Natural killer cell (primary cell): ENCODE results near the gene ZPBP2. TPM values are rescaled to one million over a fixed set of nuclear protein-coding genes. Genes with fewer than 3 reads are reported as not detected.
"Not testable (repeated sequence)": the region's sequence is repeated elsewhere in the genome, so short reads cannot be mapped to it uniquely, and the experiment has no call there.

Source experiments
- ATAC-seq, 3 donors: fragments of 150-1000 bp in 2 of 3; fragments of 200-7000 bp in 1 of 3; cut with Tn5 transposase; 1 replicate in 1 of 3; 2 replicates in 2 of 3; pipeline ENCODE4 v1.10.0; 2021; ENCODE audit warnings: mild to moderate bottlenecking in 2 of 3, moderate library complexity in 2 of 3
- DNase-seq, 2 donors: peaks; one replicate each; pipeline versions ENCODE4 v3.0.0 to v3.0.0-alpha.2; 2013 to 2021; ENCODE audit warnings: mixed read lengths in 1 of 2
- H3K27ac ChIP-seq: one replicate; pipeline ENCODE4 v1.5.1; 2013; ENCODE audit warnings: mild to moderate bottlenecking, low read length
- H3K27me3 ChIP-seq: one replicate; pipeline ENCODE4 v1.6.1; 2013; ENCODE audit warnings: low read length; ENCODE audit not compliant: control insufficient read depth, insufficient read depth
- H3K36me3 ChIP-seq: one replicate; pipeline ENCODE4 v1.6.1; 2013; ENCODE audit warnings: low read length; ENCODE audit not compliant: control insufficient read depth, insufficient read depth
- H3K4me1 ChIP-seq: one replicate; pipeline ENCODE4 v1.6.1; 2013; ENCODE audit warnings: low read length; ENCODE audit not compliant: control insufficient read depth, insufficient read depth
- H3K4me3 ChIP-seq: one replicate; pipeline ENCODE4 v1.5.1; 2013; ENCODE audit warnings: low read length
- H3K9me3 ChIP-seq: one replicate; pipeline ENCODE4 v1.6.1; 2013; ENCODE audit warnings: low read length; ENCODE audit not compliant: control insufficient read depth, insufficient read depth
- H3K27ac Mint-ChIP-seq, 2 donors: one replicate each; pipeline ENCODE4 v1.8.0; 2022; ENCODE audit warnings: mild to moderate bottlenecking in 2 of 2, mixed read lengths in 2 of 2, moderate library complexity in 1 of 2
- H3K27me3 Mint-ChIP-seq, 2 donors: one replicate each; pipeline ENCODE4 v1.8.0; 2022; ENCODE audit warnings: low read depth in 2 of 2, mixed read lengths in 2 of 2
- H3K36me3 Mint-ChIP-seq: one replicate; pipeline ENCODE4 v1.8.0; 2022; ENCODE audit warnings: mixed read lengths
- H3K4me1 Mint-ChIP-seq, 2 donors: one replicate each; pipeline ENCODE4 v1.8.0; 2022; ENCODE audit warnings: mixed read lengths in 2 of 2
- H3K4me3 Mint-ChIP-seq: one replicate; pipeline ENCODE4 v1.8.0; 2022; ENCODE audit warnings: mild to moderate bottlenecking, moderate library complexity, mixed read lengths
- H3K9me3 Mint-ChIP-seq, 2 donors: one replicate each; pipeline ENCODE4 v1.8.0; 2022; ENCODE audit warnings: mixed read lengths in 2 of 2
- WGBS: methylation state at CpG from one replicate; pipeline ENCODE4 v1.1.7; 2013; ENCODE audit warnings: missing lambda C conversion rate; ENCODE audit not compliant: insufficient coverage; 5-methylcytosine and 5-hydroxymethylcytosine counted together
- intact Hi-C: fragments of 100-400 bp; cut with micrococcal nuclease; formaldehyde crosslinking; loops from one replicate; pipeline ENCODE4 v1.14.2; 2022
- total RNA-seq, 4 donors: library from RNA; stranded (reverse); fragments of 120-200 nt in 1 of 4; gene quantifications; one replicate each; pipeline versions ENCODE4 v1.2.3 to v1.2.4, GENCODE V29; 2013 to 2022
- TF ChIP-seq, protein P1 (sequence below): fragments of 200-600 bp; IDR thresholded peaks from one replicate; pipeline ENCODE4 v1.8.0; 2022; ENCODE audit warnings: antibody characterized with exemption

ZPBP2 gene
- total RNA-seq, 3 donors from 2014 or later (not counting 1 experiment from before 2014, with no cell fraction given): not detected

DNA sequence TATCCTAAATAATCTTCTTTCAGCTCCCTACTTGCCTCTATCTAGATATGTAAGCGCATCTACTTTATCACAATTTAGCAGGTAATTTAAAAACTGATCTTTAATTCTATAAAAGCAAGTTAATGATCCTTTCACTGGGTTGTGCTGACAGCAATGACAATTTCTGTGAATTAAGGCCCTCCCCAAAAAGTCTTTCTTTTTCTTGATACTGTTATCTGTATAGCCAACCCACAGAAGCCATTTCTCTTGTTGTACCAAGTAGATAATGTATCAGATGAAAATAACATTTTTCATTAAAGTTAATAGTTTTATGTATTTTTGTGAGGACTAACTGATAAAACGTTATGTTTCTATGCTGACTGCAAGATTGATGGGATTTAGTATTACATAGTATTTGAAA, 3.8 kb downstream of the ZPBP2 start:
- H3K4me1 ChIP-seq: peaks cover 16% of the 10 kb centered on the region
- intact Hi-C loops: loop anchor here (1.0 kb wide), 1 partner anchor 156 kb away; no protein-coding TSS in a partner anchor

DNA sequence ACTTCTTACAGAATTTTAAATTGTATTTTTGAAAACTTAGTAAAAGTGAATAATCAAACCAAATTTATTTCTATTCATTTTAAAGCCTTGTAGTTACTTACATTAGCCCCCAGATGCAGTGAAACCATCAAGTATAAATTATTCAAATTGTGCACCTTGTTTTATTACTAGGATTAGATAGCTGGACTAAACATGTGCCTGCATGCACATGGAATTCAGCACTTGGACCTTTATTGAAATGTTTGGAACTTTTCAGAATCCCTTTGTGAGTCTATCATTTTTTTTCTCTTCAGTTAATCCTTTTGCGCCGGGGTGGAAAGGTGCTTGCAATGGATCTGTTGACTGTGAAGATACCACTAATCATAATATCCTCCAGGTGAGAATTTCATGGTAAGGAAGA, 4.7 kb downstream of the ZPBP2 start:
- Histone ChIP-seq H3K27me3 (peaks cover 4% of the 10 kb centered on the region), H3K4me3 (no peak overlapping the region), H3K4me1 (peaks cover 9% of the 10 kb centered on the region), H3K27ac (no peak overlapping the region), H3K9me3 (no peaks in the 10 kb centered on the region), H3K36me3 (no peaks in the 10 kb centered on the region)
- Mint-ChIP-seq H3K9me3 (no peaks in the 10 kb centered on the region), H3K4me1 (peaks cover 0 to 4% of the 10 kb centered on the region in 2 donors), H3K36me3 (no peaks in the 10 kb centered on the region), H3K4me3 (no peak overlapping the region), H3K27ac (no peak overlapping the region), H3K27me3 (peaks cover 3 to 5% of the 10 kb centered on the region in 2 donors)
- intact Hi-C loops: loop anchor here (1.0 kb wide), 1 partner anchor 155 kb away; no protein-coding TSS in a partner anchor
- ATAC-seq (peak in 1 of 3 donors; percentile 68), DNase-seq (peak in 1 of 2 donors; percentile 61)
- WGBS: no CpG with 5 or more reads among the region's 2 CpGs
- TF ChIP-seq, protein P1, sequence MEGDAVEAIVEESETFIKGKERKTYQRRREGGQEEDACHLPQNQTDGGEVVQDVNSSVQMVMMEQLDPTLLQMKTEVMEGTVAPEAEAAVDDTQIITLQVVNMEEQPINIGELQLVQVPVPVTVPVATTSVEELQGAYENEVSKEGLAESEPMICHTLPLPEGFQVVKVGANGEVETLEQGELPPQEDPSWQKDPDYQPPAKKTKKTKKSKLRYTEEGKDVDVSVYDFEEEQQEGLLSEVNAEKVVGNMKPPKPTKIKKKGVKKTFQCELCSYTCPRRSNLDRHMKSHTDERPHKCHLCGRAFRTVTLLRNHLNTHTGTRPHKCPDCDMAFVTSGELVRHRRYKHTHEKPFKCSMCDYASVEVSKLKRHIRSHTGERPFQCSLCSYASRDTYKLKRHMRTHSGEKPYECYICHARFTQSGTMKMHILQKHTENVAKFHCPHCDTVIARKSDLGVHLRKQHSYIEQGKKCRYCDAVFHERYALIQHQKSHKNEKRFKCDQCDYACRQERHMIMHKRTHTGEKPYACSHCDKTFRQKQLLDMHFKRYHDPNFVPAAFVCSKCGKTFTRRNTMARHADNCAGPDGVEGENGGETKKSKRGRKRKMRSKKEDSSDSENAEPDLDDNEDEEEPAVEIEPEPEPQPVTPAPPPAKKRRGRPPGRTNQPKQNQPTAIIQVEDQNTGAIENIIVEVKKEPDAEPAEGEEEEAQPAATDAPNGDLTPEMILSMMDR: peak; percentile 63

More for the DNA sequence above, 3.8 kb downstream of the ZPBP2 start:
- Mint-ChIP-seq H3K9me3 (no peaks in the 10 kb centered on the region), H3K36me3 (no peaks in the 10 kb centered on the region), H3K27me3 (peaks cover 0 to 4% of the 10 kb centered on the region in 2 donors), H3K4me3 (no peak overlapping the region), H3K4me1 (peaks cover 0 to 13% of the 10 kb centered on the region in 2 donors), H3K27ac (no peak overlapping the region)
- ATAC-seq (no peak), DNase-seq (no peak)
- Histone ChIP-seq H3K27me3 (peaks cover 3% of the 10 kb centered on the region), H3K36me3 (no peaks in the 10 kb centered on the region), H3K9me3 (no peaks in the 10 kb centered on the region), H3K4me3 (no peak overlapping the region), H3K27ac (no peak overlapping the region)
- TF ChIP-seq, protein P1: no peak
- WGBS: 100% methylated on average over 1 of the region's 2 CpGs

DNA sequence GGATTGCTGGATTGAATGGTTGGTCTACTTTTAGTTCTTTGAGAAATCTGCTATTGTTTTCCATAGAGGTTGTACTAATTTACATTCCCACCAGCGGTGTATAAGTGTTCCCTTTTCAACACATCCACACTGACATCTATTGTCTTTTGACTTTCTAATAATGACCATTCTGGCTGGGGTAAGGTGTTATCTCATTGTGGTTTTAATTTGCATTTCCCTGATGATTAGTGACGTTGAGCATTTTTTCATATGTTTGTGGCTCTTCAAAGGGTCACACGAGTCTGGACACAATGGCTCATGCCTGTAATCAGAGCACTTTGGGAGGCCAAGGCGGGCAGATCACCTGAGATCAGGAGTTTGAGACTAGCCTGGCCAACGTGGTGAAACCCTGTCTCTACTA, 18.1 kb downstream of the ZPBP2 start:
- H3K27me3 ChIP-seq, H3K9me3 ChIP-seq, H3K4me3 ChIP-seq, H3K27me3 Mint-ChIP-seq, H3K4me1 ChIP-seq, intact Hi-C loops, DNase-seq, H3K27ac ChIP-seq, H3K4me3 Mint-ChIP-seq, H3K36me3 ChIP-seq, H3K36me3 Mint-ChIP-seq, H3K9me3 Mint-ChIP-seq, H3K27ac Mint-ChIP-seq, H3K4me1 Mint-ChIP-seq, ATAC-seq: not testable (repeated sequence)
- 74% methylated on average over 4 of the region's 5 CpGs for WGBS

DNA sequence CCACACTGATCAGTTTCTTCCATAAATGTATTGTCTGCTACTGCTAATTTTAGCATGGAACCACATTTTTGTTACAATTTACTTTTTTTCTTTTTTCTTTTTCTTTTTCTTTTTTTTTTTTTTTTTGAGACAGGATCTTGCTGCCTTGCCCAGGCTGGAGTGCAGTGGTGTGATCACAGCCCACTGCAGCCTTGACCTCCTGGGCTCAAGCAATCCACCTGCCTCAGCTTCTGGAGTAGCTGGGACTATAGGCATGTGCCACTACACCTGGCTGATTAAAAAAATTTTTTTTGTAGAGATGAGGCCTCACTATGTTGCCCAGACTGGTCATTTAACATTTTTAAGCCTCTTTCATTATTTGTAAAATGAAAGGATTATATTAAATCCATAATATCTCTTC, 19.1 kb downstream of the ZPBP2 start:
- Mint-ChIP-seq H3K36me3 (no peaks in the 10 kb centered on the region), H3K27ac (no peak overlapping the region), H3K4me1 (no peaks in the 10 kb centered on the region), H3K27me3 (no peaks in the 10 kb centered on the region), H3K4me3 (no peak overlapping the region), H3K9me3 (no peaks in the 10 kb centered on the region)
- no peaks in the 10 kb centered on the region for H3K4me1 ChIP-seq
- ATAC-seq (no peak), DNase-seq (no peak)
- TF ChIP-seq, protein P1: no peak
- no peaks in the 10 kb centered on the region for H3K9me3 ChIP-seq
- H3K27ac ChIP-seq: no peak overlapping the region
- H3K4me3 ChIP-seq: no peak overlapping the region
- no peaks in the 10 kb centered on the region for H3K27me3 ChIP-seq
- intact Hi-C loops: no loop called here
- H3K36me3 ChIP-seq: no peaks in the 10 kb centered on the region
